GM18867 (cell line): ENCODE measurements around the gene STIM1.
"Not testable (repeated sequence)": the region's sequence is repeated elsewhere in the genome, so short reads cannot be mapped to it uniquely, and the experiment has no call there.

Experiments
- ATAC-seq: cut with Tn5 transposase; IDR thresholded peaks from one replicate; pipeline ENCODE4 v1.9.1; 2021; ENCODE audit warnings: mild to moderate bottlenecking, moderate library complexity; ENCODE audit not compliant: unreplicated experiment

Gene STIM1

DNA sequence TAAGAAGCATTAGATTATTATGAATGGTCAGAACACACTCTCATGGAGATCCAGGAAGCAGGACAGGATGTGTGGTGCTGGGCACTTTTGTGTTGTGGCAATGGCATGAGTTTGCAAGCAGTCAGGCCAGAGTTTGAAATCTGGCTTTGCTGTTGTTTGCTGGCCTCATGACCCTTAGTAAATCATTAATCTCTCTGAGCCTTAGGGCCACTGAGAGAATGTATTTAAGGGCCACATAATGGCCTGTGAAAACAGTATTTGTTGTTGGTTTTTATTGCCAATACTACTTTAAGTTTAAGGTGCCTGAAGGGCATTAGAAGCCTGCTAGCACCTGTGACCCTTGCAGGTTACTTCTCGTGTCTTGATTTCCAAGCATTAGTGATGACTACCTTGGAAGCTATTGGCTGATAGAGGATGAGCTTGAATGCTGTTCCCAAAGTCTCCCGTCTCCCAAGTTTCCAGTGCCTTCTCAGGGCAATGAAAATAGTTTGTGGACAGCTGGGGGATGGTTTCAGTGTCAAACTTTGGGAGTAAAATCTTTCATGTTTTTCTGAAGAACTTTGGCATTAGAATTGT is 24.6 kb downstream of the STIM1 start:
- peak; percentile 33 for ATAC-seq

DNA sequence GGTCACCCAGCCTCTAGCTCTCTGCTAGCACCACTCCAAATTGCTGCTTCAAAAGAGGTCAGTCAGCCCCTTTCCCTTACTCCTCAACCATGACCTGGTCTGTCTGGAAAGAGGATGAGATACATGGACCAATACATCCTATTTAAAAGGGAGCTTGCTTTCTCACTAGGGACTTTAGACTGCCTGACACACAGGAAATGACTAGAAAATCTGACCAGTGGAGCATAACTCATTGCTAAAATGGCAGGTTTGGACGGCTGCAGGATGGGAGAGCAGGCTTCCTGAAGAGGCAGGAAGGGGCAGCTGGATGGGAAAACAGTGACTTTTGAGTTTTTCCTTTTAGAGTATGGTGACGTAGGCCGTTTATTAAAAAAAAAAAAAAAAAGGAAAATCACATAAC is 25.3 kb downstream of the STIM1 start:
- no peak for ATAC-seq

DNA sequence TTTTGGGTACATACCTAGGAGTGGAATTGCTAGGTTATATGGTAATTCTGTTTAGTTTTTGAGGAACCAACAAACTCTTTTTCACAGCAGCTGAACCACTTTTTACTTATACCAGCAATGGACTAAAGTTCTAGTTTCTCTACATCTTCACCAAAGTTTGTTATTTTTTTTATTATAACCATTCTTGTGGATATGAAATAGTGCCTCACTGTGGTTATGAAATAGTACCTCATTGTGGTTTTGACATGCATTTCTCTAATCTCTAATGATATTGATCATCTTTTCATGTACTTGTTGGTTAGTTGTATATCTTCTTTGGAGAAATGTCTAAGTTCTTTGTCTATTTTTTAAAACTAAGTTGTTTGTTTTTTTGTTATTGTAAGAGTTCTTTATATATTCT is 27.2 kb downstream of the STIM1 start:
- ATAC-seq, result no peak

DNA sequence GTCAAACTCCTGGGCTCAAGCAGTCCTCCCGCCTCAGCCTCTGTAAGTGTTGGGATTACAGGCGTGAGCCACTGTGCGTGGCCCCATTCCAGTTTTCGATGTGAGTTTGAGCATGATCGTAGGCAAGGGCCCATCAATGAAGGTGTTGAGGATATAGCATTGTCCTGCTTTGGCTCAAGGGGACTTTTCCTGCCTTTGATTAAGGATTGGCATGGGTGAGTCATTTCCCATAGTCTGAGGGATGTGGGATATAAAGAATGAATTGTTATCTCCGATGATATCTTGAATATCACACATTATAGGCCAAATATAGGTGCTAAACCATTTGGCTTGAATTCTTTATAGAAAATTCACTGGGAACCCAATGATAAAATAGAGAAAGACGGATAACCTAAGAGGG is 30.4 kb downstream of the STIM1 start:
- ATAC-seq, result no peak

DNA sequence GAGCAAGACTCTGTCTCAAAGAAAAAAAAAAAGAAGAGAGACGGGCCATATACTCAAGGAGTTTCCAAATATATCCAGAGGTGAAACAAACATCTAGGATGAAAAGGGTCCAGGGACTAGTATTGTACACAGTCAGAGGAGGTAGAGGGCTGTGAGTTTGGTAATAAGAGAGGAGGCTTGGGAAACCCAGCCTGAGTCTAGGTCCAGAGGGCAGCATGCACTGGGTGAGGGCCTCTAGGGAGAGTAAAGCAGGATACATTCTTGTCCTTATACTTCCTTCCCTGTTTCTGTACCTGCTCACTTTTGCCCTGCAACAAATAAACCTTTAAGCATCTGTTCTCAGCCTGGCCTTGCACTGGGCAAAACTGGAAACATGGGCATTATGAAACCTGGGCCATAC is 31.5 kb downstream of the STIM1 start:
- no peak for ATAC-seq

DNA sequence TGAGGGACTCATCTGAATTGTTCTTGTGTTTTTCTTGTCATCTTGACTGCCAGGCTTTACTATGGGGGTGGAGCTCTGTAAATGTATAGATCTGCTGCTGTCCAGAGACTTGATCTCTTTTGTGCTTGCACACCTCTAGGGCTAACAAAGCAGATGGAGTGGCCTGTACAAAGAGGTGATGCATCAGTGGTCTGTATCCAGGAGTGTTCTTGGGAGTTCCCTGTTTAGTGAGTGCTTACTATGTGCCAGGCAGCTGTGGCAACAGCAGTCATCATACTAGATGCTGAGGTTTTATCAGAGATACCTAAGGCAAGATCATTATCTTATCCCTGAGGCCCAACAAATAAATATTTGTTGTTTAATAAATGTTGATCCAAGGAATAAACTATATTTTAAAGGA is 33.4 kb downstream of the STIM1 start:
- no peak for ATAC-seq

DNA sequence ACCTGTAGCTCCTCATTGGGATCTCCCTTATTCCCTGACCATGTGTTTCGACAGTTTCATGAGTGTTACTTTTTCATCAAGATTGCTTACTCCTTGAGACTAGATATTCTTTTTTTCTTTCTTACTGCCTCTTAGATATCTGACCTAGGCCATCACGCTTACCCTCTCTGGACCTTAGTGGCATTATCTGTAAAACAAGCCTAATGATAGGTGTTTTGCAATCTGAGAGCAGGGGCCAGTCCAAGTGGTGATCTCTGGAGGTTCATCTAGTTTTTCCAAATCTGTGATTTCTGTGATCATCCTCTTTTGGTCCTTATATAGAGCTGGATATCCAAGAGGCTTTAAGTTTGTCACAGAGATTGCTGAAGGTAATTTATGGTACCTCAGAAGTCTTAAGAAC is 34.5 kb downstream of the STIM1 start:
- no peak for ATAC-seq

DNA sequence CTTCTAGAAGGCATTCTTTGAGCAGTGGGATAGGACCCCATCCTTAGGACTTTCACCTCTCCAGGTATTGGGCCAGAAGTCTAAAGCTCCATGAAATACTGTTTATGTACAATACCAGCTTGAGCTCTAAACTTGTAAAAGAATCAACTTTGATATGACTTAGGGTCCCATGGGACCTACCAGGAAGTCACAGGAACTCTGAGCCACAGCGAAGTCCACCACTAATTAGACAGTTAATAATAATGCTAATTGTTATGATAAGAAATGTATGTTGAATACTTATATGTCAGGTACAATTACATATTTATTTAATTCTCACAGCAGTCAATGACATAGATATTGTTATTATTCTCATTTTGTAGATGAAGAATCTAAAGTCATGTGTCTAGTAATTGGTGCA is 35.3 kb downstream of the STIM1 start:
- no peak for ATAC-seq

DNA sequence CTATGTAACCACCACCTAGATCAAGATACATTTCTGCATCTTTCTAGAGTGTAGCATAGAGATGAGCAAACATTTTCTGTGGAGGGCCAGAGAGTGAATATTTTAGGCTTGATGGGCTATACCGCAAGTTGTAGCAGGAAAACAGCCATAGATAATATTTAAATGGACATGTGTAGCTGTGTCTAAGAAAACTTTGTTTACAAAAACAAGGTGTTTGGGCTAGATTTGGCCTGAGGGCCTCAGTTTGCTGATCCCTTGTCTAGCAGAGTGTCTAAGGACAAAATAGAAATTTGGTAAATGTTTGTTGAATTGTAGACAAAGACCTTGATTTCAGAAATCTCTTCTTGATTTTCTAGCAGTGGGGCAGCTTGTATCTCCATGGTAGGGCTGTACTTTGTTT is 36.3 kb downstream of the STIM1 start:
- ATAC-seq, result no peak

DNA sequence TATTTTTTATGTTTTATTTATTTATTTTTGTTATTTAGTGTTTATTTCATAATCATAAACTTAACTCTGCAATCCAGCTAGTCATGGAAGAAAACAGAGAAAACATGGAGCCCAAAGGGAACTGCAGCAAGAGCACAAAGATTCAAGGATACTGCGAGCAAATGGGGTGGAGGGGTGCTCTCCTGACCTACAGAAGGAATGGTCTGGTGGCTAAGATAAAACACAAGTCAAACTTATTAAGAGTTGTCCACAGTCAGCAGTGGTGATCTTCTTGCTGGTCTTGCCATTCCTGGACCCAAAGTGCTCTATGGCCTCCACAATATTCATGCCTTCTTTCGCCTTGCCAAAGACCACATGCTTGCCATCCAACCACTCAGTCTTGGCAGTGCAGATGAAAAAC is 36.7 kb downstream of the STIM1 start:
- ATAC-seq, result no peak

DNA sequence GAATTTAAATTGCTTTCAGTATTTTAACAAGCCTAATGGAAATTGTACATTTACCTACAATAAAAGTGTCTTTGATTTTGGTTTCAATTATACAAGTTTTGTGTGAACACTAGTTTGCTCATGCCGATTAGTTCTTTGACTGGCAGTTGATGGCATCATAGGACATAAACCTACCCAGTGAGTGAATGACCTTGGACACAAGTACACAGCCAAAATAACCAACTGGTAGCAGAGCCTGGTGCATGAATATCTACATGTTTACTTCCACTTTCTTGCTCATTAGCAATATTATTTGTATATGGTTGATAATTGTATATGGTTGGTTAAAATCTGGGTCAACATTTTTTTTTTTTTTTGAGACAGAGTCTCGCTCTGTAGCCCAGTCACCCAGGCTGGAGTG is 37.8 kb downstream of the STIM1 start:
- no peak for ATAC-seq

DNA sequence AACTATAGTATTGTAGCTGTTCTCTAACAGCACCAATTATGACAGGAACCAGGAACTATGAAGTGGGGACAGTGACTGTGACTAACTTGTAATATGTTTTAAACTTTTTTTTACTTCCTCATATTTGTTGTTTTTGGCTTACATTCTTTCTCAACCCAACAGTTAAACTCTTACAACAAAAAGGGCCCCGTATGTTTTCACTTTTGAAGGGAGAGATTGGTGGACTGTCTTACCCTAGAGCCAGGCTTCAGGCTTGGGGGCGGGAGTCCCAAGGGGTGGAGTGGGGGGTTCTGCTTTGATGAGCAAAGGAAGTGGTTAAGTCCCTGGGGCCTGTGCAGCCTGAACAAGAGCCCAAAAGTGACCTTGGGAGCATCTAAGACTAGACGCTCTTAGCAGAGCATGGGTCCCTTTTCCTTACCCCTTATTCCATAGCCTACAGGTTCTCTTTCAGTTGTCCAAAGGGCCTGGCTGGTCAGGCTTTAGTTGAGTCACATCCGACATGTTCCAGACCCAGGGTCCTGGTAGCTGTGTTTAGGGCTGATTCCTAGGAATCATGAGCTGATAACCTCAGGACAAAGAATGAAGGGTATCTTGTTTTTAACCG is 38.8 kb downstream of the STIM1 start:
- peak; percentile 98 for ATAC-seq

DNA sequence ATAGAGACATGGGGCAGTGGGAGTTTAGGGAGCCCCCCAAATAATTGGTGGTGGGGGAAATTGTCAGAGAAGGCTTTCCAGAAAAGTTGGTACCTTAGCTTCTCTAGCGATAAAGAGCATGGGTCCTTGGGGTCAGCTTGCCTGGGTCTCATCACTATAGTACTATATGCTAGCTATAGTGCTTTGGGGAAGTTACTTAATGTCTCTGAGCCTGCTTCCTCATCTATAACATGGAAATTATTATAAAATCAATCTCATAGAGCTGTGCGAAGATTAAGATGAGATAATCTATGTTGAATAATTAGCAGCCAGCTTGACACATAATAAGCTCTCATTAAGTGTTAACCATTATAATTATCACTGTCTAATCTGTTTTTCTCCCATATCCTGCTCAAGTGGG is 41.2 kb downstream of the STIM1 start:
- no peak for ATAC-seq

DNA sequence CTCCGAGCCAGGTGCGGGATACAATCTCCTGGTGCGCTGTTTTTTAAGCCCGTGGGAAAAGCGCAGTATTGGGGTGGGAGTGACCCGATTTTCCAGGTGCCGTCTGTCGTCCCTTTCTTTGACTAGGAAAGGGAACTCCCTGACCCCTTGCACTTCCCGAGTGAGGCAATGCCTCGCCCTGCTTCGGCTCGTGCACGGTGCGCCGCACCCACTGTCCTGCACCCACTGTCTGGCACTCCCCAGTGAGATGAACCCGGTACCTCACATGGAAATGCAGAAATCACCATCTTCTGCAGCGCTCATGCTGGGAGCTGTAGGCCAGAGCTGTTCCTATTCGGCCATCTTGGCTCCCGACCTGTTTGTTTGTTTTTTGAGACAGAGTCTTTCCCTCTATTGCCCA is 44.8 kb downstream of the STIM1 start:
- not testable (repeated sequence) for ATAC-seq

DNA sequence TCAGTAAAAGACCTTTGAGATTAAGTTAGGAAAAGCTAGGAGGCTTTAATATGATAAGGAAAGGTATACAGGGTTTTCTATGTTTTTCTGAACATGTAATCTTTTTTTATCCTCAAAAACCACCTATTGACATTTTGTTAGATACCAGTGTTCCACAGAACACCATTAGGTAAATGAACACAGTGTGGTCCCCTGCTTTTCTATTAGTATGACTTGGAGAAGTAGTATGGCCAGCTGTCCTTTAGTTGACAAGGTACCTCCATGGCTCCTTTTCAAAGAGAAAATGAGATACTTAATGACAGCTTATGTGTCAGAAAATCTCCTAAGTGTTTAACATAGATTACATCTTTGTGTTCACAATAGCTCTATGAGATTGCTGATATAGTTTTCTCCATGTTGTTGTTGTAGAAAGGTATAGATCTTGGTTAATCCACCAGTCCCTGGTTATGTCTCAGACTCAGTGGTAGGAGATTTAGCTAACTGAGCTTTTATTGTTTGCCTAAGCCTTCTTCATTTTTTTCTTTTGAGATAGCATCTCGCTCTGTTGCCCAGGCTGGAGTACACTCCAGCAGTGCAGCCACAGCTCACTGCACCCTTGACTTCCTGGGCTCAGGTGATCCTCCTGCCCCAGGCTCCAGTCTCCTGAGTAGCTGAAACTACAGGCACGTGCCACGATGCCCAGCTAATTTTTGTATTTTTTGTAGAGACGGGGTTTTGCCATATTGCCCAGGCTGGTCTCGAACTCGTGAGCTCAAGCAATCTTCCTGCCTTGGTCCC is 46.0 kb downstream of the STIM1 start:
- ATAC-seq, result no peak

DNA sequence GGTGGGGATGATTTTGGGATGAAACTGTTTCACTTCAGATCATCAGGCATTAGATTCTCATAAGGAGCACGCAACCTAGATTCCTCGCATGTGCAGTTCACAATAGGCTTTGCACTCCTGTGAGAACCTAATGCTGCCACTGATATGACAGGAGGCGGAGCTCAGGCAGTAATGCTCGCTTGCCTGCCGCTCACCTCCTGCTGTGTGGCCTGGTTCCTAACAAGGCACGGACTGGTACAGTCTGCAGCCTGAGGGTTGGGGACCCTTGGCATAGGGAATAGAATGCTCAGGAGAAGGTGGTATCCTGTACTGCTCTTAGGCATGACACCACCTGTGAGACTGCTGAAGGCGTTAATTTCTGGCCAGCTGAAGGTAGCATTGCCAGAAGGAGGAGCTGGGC is 47.0 kb downstream of the STIM1 start:
- ATAC-seq, result no peak

DNA sequence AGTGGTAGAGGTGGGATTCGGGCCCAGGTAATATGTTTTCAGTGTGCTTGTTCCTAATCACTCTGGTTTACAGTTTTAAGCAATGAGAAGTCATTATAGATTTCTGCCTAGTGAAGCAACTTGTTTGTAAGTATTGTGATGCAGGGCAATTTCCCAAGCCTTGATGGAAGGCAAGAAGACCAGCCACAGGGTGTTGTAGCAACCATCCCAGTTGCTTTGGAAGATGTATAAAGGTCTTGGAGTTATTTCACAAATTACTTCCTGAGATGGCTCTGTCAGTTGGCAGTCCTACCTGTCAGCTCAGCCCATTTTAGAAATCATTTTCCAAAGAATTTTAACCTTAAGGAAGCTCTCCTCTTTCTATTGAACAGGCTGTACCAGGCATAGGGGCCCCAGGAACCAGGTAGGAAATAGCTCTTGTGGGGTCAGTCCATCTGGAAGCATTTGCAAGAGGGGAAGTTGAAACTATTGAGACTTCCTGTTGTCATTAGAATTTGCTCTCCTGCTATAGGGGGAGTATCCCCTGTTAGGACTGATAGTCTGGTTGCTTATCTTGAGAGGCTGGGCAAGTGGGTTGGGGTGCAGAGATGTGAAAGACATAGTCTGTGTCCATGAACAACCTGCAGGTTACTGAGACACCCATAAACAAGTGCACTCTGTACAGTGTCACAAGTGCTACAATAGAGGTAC is 47.9 kb downstream of the STIM1 start:
- ATAC-seq, result no peak

DNA sequence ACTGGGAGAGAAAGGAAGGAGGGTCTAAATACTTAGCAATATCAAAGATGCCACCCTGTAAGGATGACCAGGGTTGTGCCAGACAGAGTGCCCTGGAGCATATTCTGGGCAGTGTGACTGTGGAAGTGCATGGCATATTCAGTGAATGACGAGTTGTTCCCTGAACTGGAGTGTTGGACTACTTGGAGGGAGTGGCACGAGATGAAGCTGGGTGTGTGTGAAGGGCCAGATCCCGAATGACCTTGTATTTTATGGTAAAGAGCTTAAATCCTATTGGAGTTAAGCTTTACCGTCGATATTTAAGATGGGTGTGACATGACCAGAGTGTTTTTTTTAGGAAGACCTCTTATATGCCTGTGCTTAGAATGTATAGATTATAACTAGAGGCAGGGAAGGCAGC is 48.8 kb downstream of the STIM1 start:
- no peak for ATAC-seq

DNA sequence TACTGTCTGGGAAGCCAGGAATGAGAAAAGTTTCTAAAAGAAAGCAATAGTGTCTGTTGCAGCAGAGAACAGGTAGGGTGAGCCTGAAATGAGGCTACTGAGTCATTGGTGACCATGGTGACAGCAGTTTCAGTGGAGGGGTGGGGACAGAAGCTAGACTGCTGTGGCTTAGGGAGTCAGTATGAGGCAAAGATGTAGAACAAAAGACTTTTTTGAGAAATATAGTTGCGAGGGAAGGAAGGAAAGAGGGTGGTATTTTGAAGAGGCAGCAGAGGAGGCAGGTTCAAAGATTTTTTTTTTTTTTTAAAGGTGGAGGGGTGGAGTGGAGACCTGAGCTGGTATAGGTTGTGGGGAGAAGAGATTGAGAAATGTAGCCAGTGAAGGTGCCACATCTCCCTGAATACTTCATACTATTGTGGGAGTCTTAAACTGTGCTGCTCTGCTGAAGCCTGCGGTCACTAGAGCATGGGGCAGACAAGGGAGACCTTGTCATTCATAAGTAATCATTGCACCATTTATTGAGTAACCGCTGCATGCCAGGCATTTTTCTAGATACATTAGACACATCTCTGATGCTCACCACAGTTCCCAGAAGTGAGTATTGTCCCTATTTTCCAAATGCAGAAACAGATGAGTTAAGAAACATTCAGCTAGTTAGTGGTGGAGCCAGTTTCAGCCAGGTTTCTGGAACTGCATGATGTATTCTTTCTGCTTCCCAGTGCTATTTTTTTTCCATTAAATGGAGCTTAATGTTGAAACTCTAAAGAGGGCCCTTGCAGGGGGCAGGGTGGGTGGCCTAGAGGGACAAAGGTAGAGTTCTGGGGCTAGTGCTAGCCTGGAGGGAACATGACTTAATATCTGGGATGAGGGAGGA is 49.9 kb downstream of the STIM1 start:
- ATAC-seq, result peak; percentile 72

DNA sequence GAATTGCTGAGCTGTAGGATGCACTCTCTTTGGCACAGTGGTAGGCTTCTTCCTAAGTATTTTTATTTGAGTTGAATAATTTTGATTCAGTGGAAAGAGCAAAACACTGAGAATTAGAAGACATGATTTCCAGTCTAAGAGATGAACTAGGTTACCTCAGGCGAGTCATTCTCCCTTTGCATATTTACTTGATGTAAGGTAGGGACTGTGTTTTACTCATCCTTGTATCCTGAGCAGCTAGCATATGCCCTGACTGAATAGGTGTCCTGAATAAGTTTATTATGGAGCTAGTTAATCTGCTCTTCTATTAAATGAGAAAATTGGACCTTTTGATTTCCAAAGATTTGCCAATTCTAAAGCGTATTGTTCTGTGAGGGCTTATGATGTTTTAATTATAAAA is 50.7 kb downstream of the STIM1 start:
- ATAC-seq, result no peak

DNA sequence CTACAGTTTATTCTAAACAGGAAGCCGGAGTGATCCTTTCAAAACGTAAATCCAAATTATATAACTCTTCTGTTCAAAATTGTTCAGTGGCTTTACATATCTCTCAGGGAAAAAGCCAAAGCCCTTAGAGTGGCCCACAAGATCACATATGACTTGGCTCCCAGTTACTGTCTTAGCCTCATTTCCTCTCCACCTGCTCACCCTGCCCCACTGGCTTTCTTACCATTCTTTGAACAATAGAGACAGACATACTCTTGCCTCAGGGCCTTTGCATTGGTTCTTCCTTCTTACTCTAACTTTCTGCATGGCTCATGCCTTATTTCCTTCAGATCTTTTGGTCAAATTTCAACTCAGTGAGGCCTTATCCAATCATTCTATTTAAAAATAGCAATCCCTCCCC is 52.1 kb downstream of the STIM1 start:
- no peak for ATAC-seq
